Measurements from ENCODE around the gene MCF2L. TPM values are rescaled to one million over a fixed set of nuclear protein-coding genes. Genes with fewer than 3 reads are reported as not detected.

The MCF2L gene
- total RNA-seq, 1 donor from 2014 or later = 146 TPM

GRCh38 chr13:113031465-113031864 lies 62.5 kb downstream of the MCF2L start:
- DNase-seq = no peak

GRCh38 chr13:113032291-113032690 lies 63.3 kb downstream of the MCF2L start:
- DNase-seq = no peak

- DNase-seq = no peak
Observed at GRCh38 chr13:113033054-113033850, 64.2 kb downstream of the MCF2L start.

- peak; percentile 43 for DNase-seq
Observed at GRCh38 chr13:113034451-113035212, 65.6 kb downstream of the MCF2L start.

GRCh38 chr13:113035213-113035800 lies 66.3 kb downstream of the MCF2L start:
- DNase-seq = no peak

- no peak for DNase-seq
Observed at GRCh38 chr13:113036401-113036800, 67.4 kb downstream of the MCF2L start.

GRCh38 chr13:113040031-113040430 lies 71.0 kb downstream of the MCF2L start:
- no peak for DNase-seq

- DNase-seq = no peak
Observed at GRCh38 chr13:113040597-113041292, 71.7 kb downstream of the MCF2L start.

GRCh38 chr13:113041293-113041690 lies 72.3 kb downstream of the MCF2L start:
- peak; percentile 54 for DNase-seq

- DNase-seq = no peak
Observed at GRCh38 chr13:113041896-113042295, 72.9 kb downstream of the MCF2L start.

- DNase-seq = no peak
Observed at GRCh38 chr13:113042456-113042855, 73.4 kb downstream of the MCF2L start.

GRCh38 chr13:113043001-113043630 lies 74.1 kb downstream of the MCF2L start:
- DNase-seq = no peak

GRCh38 chr13:113043931-113044330 lies 74.9 kb downstream of the MCF2L start:
- DNase-seq = no peak

- peak; percentile 91 for DNase-seq
Observed at GRCh38 chr13:113044391-113045114, 75.5 kb downstream of the MCF2L start.

- DNase-seq = peak; percentile 64
Observed at GRCh38 chr13:113045251-113046127, 76.5 kb downstream of the MCF2L start.

- DNase-seq = no peak
Observed at GRCh38 chr13:113046128-113046882, 77.3 kb downstream of the MCF2L start.

- no peak for DNase-seq
Observed at GRCh38 chr13:113046883-113047244, 77.8 kb downstream of the MCF2L start.

- DNase-seq = no peak
Observed at GRCh38 chr13:113047587-113047986, 78.6 kb downstream of the MCF2L start.

- no peak for DNase-seq
Observed at GRCh38 chr13:113048766-113049165, 79.8 kb downstream of the MCF2L start.

- peak; percentile 69 for DNase-seq
Observed at GRCh38 chr13:113049521-113049941, 80.5 kb downstream of the MCF2L start.

Measured in occipital lobe (tissue), 2 donors.